ENCODE data around the gene RABGGTA. TPM values are rescaled to one million over a fixed set of nuclear protein-coding genes. Genes with fewer than 3 reads are reported as not detected.
A peak's percentile ranks its signal among the peaks of the same experiment; 100 is the strongest.

The RABGGTA gene
- total and polyA plus RNA-seq, 10 of the 15 experiments (the other 5 are each of a cell fraction or from before 2014, with no cell fraction given) = 19.1 to 75.6 (median 46.9) TPM

GRCh38 chr14:24232645-24233537 lies 38.5 kb downstream of the RABGGTA start, which contains the start of gene GMPR2 (continued):
- TF ChIP-seq, protein P1, sequence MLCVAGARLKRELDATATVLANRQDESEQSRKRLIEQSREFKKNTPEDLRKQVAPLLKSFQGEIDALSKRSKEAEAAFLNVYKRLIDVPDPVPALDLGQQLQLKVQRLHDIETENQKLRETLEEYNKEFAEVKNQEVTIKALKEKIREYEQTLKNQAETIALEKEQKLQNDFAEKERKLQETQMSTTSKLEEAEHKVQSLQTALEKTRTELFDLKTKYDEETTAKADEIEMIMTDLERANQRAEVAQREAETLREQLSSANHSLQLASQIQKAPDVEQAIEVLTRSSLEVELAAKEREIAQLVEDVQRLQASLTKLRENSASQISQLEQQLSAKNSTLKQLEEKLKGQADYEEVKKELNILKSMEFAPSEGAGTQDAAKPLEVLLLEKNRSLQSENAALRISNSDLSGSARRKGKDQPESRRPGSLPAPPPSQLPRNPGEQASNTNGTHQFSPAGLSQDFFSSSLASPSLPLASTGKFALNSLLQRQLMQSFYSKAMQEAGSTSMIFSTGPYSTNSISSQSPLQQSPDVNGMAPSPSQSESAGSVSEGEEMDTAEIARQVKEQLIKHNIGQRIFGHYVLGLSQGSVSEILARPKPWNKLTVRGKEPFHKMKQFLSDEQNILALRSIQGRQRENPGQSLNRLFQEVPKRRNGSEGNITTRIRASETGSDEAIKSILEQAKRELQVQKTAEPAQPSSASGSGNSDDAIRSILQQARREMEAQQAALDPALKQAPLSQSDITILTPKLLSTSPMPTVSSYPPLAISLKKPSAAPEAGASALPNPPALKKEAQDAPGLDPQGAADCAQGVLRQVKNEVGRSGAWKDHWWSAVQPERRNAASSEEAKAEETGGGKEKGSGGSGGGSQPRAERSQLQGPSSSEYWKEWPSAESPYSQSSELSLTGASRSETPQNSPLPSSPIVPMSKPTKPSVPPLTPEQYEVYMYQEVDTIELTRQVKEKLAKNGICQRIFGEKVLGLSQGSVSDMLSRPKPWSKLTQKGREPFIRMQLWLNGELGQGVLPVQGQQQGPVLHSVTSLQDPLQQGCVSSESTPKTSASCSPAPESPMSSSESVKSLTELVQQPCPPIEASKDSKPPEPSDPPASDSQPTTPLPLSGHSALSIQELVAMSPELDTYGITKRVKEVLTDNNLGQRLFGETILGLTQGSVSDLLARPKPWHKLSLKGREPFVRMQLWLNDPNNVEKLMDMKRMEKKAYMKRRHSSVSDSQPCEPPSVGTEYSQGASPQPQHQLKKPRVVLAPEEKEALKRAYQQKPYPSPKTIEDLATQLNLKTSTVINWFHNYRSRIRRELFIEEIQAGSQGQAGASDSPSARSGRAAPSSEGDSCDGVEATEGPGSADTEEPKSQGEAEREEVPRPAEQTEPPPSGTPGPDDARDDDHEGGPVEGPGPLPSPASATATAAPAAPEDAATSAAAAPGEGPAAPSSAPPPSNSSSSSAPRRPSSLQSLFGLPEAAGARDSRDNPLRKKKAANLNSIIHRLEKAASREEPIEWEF (IDR thresholded peaks at IDR 0.05; ENCODE audit: insufficient replicate concordance, low read depth, low read length) = no peak
- no peak; the same call in 1 of the 2 replicates for TF ChIP-seq JUNB (IDR thresholded peaks at IDR 0.05)
- TF ChIP-seq SP1 (IDR thresholded peaks at IDR 0.05; ENCODE audit: low read depth, low read length) = no peak
- TF ChIP-seq RB1 (IDR thresholded peaks at IDR 0.05; ENCODE audit: borderline replicate concordance) = no peak
- TF ChIP-seq USF1 (IDR thresholded peaks at IDR 0.05; ENCODE audit: borderline replicate concordance, extremely low read length, insufficient read depth, low read depth, low read length) = no peak
- TF ChIP-seq DPF2 (IDR thresholded peaks at IDR 0.05) = 0 out of 2 replicates have a peak, but pooled peaks have one; percentile 18
- no peak for TF ChIP-seq NFYA (IDR thresholded peaks at IDR 0.05; ENCODE audit: borderline replicate concordance, low read depth, low read length)
- peak; percentile 82 for TF ChIP-seq TAF1 (IDR thresholded peaks at IDR 0.05; ENCODE audit: borderline replicate concordance, low read depth, low read length)
- peak; percentile 69 for TF ChIP-seq ZBTB11 (CRISPR knock-in tag; IDR thresholded peaks at IDR 0.05)
- 0 out of 4 replicates have a peak, but pooled peaks of 1 of the 2 experiments have one; percentile 17 for TF ChIP-seq ETV6 (conservative IDR thresholded peaks at IDR 0.05 in 1 of 2, IDR thresholded peaks at IDR 0.05 in 1 of 2; ENCODE audit: borderline replicate concordance in 1 of 2, low read depth in 1 of 2)
- peak; percentile 25; the same call in 1 of the 2 replicates for TF ChIP-seq ZNF592 (IDR thresholded peaks at IDR 0.05)
- no peak for TF ChIP-seq ZNF217 (IDR thresholded peaks at IDR 0.05)

All from GM12878 (cell line).